Measurements from ENCODE around the gene REV3L.

- no peak for TF ChIP-seq POLR2A (IDR thresholded peaks at IDR 0.05)
- TF ChIP-seq, protein P1, sequence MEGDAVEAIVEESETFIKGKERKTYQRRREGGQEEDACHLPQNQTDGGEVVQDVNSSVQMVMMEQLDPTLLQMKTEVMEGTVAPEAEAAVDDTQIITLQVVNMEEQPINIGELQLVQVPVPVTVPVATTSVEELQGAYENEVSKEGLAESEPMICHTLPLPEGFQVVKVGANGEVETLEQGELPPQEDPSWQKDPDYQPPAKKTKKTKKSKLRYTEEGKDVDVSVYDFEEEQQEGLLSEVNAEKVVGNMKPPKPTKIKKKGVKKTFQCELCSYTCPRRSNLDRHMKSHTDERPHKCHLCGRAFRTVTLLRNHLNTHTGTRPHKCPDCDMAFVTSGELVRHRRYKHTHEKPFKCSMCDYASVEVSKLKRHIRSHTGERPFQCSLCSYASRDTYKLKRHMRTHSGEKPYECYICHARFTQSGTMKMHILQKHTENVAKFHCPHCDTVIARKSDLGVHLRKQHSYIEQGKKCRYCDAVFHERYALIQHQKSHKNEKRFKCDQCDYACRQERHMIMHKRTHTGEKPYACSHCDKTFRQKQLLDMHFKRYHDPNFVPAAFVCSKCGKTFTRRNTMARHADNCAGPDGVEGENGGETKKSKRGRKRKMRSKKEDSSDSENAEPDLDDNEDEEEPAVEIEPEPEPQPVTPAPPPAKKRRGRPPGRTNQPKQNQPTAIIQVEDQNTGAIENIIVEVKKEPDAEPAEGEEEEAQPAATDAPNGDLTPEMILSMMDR (IDR thresholded peaks at IDR 0.05) = no peak
These were observed 2.3 kb upstream of the REV3L start for GRCh38 chr6:111485342-111485741.

Measured in adrenal gland (tissue), 5 donors.